Renal cortical epithelial cell (primary cell): ENCODE results near the gene OSBP2. TPM values are rescaled to one million over a fixed set of nuclear protein-coding genes. Genes with fewer than 3 reads are reported as not detected.
A peak's percentile ranks its signal among the peaks of the same experiment; 100 is the strongest.

Source experiments
- DNase-seq: peaks from one replicate; pipeline ENCODE4 v3.0.0-alpha.2; 2011; ENCODE audit warnings: low read depth
- total RNA-seq: library from RNA; depleted of rRNA; stranded (reverse); fragments of >200 nt; gene quantifications from 2 replicates; pipeline ENCODE4 v1.2.3, GENCODE V29; 2014

Gene OSBP2
- total RNA-seq, 1 donor from 2014 or later = 1.5 TPM

- no peak for DNase-seq
These were observed 186.9 kb downstream of the OSBP2 start for GRCh38 chr22:30881361-30882183.

- peak; percentile 1 for DNase-seq
These were observed 187.6 kb downstream of the OSBP2 start for GRCh38 chr22:30882184-30882717.

- DNase-seq = no peak
These were observed 188.4 kb downstream of the OSBP2 start for GRCh38 chr22:30882974-30883533.

- DNase-seq = no peak
These were observed 189.0 kb downstream of the OSBP2 start for GRCh38 chr22:30883586-30884145.

- DNase-seq = no peak
These were observed 189.7 kb downstream of the OSBP2 start for GRCh38 chr22:30884211-30885000.

GRCh38 chr22:30885001-30885366 is 190.3 kb downstream of the OSBP2 start:
- no peak for DNase-seq

- DNase-seq = no peak
These were observed 190.9 kb downstream of the OSBP2 start for GRCh38 chr22:30885591-30885990.

- DNase-seq = no peak
These were observed 192.8 kb downstream of the OSBP2 start for GRCh38 chr22:30887453-30887852.

GRCh38 chr22:30887861-30888260 is 193.2 kb downstream of the OSBP2 start:
- DNase-seq = no peak

- no peak for DNase-seq
These were observed 194.8 kb downstream of the OSBP2 start for GRCh38 chr22:30889268-30889995.

GRCh38 chr22:30889996-30890480 is 195.4 kb downstream of the OSBP2 start:
- no peak for DNase-seq

GRCh38 chr22:30890686-30891442 is 196.2 kb downstream of the OSBP2 start:
- peak; percentile 2 for DNase-seq

GRCh38 chr22:30891443-30891755 is 196.7 kb downstream of the OSBP2 start:
- no peak for DNase-seq

- no peak for DNase-seq
These were observed 197.1 kb downstream of the OSBP2 start for GRCh38 chr22:30891781-30892180.

GRCh38 chr22:30892286-30892685 is 197.6 kb downstream of the OSBP2 start:
- DNase-seq = no peak

GRCh38 chr22:30892731-30893221 is 198.1 kb downstream of the OSBP2 start:
- no peak for DNase-seq

- no peak for DNase-seq
These were observed 199.0 kb downstream of the OSBP2 start for GRCh38 chr22:30893434-30894370.

GRCh38 chr22:30894371-30894740 is 199.7 kb downstream of the OSBP2 start:
- DNase-seq = no peak
